Upper lobe of right lung (tissue), 1 donor: ENCODE data around the gene TSSK1B. TPM values are rescaled to one million over a fixed set of nuclear protein-coding genes. Genes with fewer than 3 reads are reported as not detected.

Source experiments
- ATAC-seq: fragments of 200-7000 bp; cut with Tn5 transposase; one replicate; pipeline ENCODE4 v1.9.1; 2020; ENCODE audit warnings: mild to moderate bottlenecking, moderate library complexity
- DNase-seq: peaks from one replicate; pipeline ENCODE4 v3.0.0-alpha.2; 2020
- H3K27ac ChIP-seq: fragments of 200-600 bp; one replicate; pipeline ENCODE4 v1.8.0; 2022
- H3K27me3 ChIP-seq: fragments of 200-600 bp; one replicate; pipeline ENCODE4 v1.8.0; 2022; ENCODE audit warnings: mild to moderate bottlenecking
- H3K36me3 ChIP-seq: fragments of 200-600 bp; one replicate; pipeline ENCODE4 v1.8.0; 2022
- H3K4me1 ChIP-seq: fragments of 200-600 bp; one replicate; pipeline ENCODE4 v1.8.0; 2022
- H3K4me3 ChIP-seq: fragments of 200-600 bp; one replicate; pipeline ENCODE4 v1.8.0; 2022; ENCODE audit warnings: mild to moderate bottlenecking
- H3K9me3 ChIP-seq: fragments of 200-600 bp; one replicate; pipeline ENCODE4 v1.8.0; 2022
- CTCF ChIP-seq: fragments of 200-600 bp; IDR thresholded peaks from one replicate; pipeline ENCODE4 v1.8.0; 2022; ENCODE audit warnings: antibody characterized with exemption
- intact Hi-C: fragments of 100-400 bp; cut with DNase I; formaldehyde crosslinking; loops from one replicate; pipeline ENCODE4 v1.11.0; 2022
- total RNA-seq: library from RNA; stranded (reverse); fragmentation: NEBNext Ultra II Directional; extraction: Animal tissue kit (Norgen Biotek cat#: 25700); gene quantifications from one replicate; pipeline ENCODE4 v1.2.1, GENCODE V29; 2021
- donor health status: DM: no; HTN: yes; CAD: no; lungs with severe emphysema.

TSSK1B gene
- total RNA-seq, 1 donor from 2014 or later, result not detected

- no peak for TF ChIP-seq CTCF
- intact Hi-C loops, result no loop called here
- no peaks in the 10 kb centered on the region for H3K36me3 ChIP-seq
- peaks cover 3% of the 10 kb centered on the region for H3K27me3 ChIP-seq
- no peaks in the 10 kb centered on the region for H3K9me3 ChIP-seq
- ATAC-seq, result no peak
- no peak for DNase-seq
- H3K27ac ChIP-seq, result no peak overlapping the region
- H3K4me1 ChIP-seq, result peaks cover 6% of the 10 kb centered on the region
- H3K4me3 ChIP-seq, result no peak overlapping the region
These were observed 52.1 kb downstream of the TSSK1B start for GRCh38 chr5:113382731-113383130.

Other genes starting within 250 kb of the TSSK1B start
- 18.6 TPM for gene MCC, start 53.5 kb upstream of the TSSK1B start, total RNA-seq
- 21.7 TPM for gene YTHDC2, start 78.7 kb upstream of the TSSK1B start, total RNA-seq